ENCODE measurements around the gene CSNK1E.

DNA sequence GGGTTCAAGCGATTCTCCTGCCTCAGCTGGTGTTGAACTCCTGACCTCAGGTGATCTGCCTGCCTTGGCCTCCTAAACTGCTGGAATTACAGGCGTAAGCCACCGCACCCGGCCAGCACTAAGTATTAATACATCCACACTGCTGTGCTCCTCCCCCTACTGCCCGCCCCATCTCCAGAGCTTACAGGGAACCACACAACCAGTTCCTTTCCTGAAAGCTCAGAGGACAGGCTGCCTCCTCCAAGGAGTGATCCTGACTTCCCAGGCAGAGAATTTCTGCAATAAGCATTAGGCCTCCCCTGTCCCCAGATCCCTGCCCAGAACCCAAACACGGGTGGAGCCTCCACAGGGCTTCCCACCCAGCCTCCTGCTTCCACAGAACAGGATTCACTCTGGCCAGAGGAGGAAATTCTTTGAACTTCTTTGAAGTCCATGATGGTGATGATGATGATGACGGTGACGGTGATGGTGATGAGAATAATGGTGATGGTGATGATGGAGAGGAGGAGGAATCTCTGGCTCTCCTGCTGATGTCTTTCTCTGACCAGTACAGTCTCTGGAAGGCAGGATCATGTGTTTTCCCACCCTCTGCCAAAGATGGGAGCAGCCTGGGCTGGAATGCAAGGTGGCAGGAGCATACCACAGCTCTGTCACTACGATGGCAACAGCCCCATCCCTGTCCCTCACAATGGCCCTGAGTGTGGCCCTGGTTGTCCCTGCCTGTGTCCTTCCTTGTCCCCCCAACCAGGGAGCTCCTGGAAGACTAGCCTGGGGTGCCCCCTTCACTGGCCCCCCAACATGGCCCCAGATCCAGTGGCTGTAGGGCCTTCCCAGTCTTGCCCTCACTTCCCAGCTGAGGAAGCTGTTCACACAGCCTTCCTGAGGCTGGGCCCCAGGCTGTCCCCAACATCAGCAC is 33.5 kb upstream of the CSNK1E start:
- TF ChIP-seq, protein P1, sequence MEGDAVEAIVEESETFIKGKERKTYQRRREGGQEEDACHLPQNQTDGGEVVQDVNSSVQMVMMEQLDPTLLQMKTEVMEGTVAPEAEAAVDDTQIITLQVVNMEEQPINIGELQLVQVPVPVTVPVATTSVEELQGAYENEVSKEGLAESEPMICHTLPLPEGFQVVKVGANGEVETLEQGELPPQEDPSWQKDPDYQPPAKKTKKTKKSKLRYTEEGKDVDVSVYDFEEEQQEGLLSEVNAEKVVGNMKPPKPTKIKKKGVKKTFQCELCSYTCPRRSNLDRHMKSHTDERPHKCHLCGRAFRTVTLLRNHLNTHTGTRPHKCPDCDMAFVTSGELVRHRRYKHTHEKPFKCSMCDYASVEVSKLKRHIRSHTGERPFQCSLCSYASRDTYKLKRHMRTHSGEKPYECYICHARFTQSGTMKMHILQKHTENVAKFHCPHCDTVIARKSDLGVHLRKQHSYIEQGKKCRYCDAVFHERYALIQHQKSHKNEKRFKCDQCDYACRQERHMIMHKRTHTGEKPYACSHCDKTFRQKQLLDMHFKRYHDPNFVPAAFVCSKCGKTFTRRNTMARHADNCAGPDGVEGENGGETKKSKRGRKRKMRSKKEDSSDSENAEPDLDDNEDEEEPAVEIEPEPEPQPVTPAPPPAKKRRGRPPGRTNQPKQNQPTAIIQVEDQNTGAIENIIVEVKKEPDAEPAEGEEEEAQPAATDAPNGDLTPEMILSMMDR (IDR thresholded peaks at IDR 0.05 in 4 of 5, conservative IDR thresholded peaks at IDR 0.05 in 1 of 5): no peak
- TF ChIP-seq POLR2A (IDR thresholded peaks at IDR 0.05): no peak

Data from gastrocnemius medialis (tissue), 4 donors.